ENCODE results near the gene CC2D2B. TPM values are rescaled to one million over a fixed set of nuclear protein-coding genes. Genes with fewer than 3 reads are reported as not detected.

Gene CC2D2B
- under 0.01 and 0.32 TPM in 2 replicates for total RNA-seq

GRCh38 chr10:95907456-95908253 lies at the start of gene CC2D2B:
CC2D2B (plus strand) TSS chr10:95907975; CDS start chr10:95911324, 3,349 bp downstream.

GRCh38 chr10:96043033-96043892 lies 135.5 kb downstream of the CC2D2B start, which contains the start of gene CCNJ:
CCNJ (plus strand) TSS chr10:96043583; CDS start chr10:96044394, 811 bp downstream.

Small RNA genes lying within 50 kb of the gene (small RNA-seq; reads per million reads assigned to genes)
- 0.82 reads per million, percentile 12 among the genes with 10 or more reads in this experiment for gene MIR3157

Other genes with a start within 250 kb of the CC2D2B start
- gene TCTN3, start 214.0 kb upstream of the CC2D2B start, total RNA-seq: 34.1 and 36.2 TPM in 2 replicates
- gene ENTPD1, start 151.8 kb upstream of the CC2D2B start, total RNA-seq: 0.24 and 0.32 TPM in 2 replicates
- gene CCNJ, start 135.6 kb downstream of the CC2D2B start, total RNA-seq: 5.2 and 7.6 TPM in 2 replicates
- gene ZNF518A, start 222.3 kb downstream of the CC2D2B start, total RNA-seq: 13.1 and 20.3 TPM in 2 replicates